ENCODE data around the gene FAF1. TPM values are rescaled to one million over a fixed set of nuclear protein-coding genes. Genes with fewer than 3 reads are reported as not detected.
"Not testable (repeated sequence)": the region's sequence is repeated elsewhere in the genome, so short reads cannot be mapped to it uniquely, and the experiment has no call there.

FAF1 gene
- total RNA-seq, 1 experiment from 2014 or later, result 78.7 TPM

- H3K36me3 Mint-ChIP-seq (ENCODE audit: insufficient read depth, unreplicated experiment); H3K4me3 ChIP-seq (ENCODE audit: low read depth, low read length); H3K27me3 Mint-ChIP-seq (ENCODE audit: insufficient read depth, unreplicated experiment); intact Hi-C loops (cut with micrococcal nuclease; ENCODE audit: unreplicated experiment); CTCF ChIA-PET; H3K4me1 ChIP-seq; H3K27me3 ChIP-seq (replicated peaks; ENCODE audit: control insufficient read depth, insufficient read depth, low read length); H3K27ac Mint-ChIP-seq (ENCODE audit: unreplicated experiment); H3K36me3 ChIP-seq (ENCODE audit: control insufficient read depth, insufficient read depth, low read length); H3K9me3 ChIP-seq; H3K4me1 Mint-ChIP-seq (ENCODE audit: low read depth, unreplicated experiment); BruUV-seq (replicated peaks); DNase-seq; POLR2A ChIA-PET; H3K9me3 Mint-ChIP-seq (ENCODE audit: unreplicated experiment); H3K4me3 Mint-ChIP-seq (ENCODE audit: unreplicated experiment): not testable (repeated sequence)
These were observed 54.0 kb downstream of the FAF1 start for GRCh38 chr1:50906050-50906449.

- no TSS peak for BruUV-seq (replicated peaks)
- CTCF ChIA-PET, result no interaction called here
- POLR2A ChIA-PET, result no interaction called here
- Mint-ChIP-seq H3K9me3 (ENCODE audit: unreplicated experiment) (no peaks in the 10 kb centered on the region), H3K36me3 (ENCODE audit: insufficient read depth, unreplicated experiment) (no peaks in the 10 kb centered on the region), H3K4me3 (ENCODE audit: unreplicated experiment) (no peak overlapping the region), H3K27ac (ENCODE audit: unreplicated experiment) (no peak overlapping the region), H3K27me3 (ENCODE audit: insufficient read depth, unreplicated experiment) (no peaks in the 10 kb centered on the region), H3K4me1 (ENCODE audit: low read depth, unreplicated experiment) (no peaks in the 10 kb centered on the region)
- Histone ChIP-seq H3K4me1 (no peaks in the 10 kb centered on the region), H3K36me3 (ENCODE audit: control insufficient read depth, insufficient read depth, low read length) (no peaks in the 10 kb centered on the region), H3K27me3 (replicated peaks; ENCODE audit: control insufficient read depth, insufficient read depth, low read length) (no peaks in the 10 kb centered on the region), H3K9me3 (no peaks in the 10 kb centered on the region), H3K4me3 (ENCODE audit: low read depth, low read length) (no peak overlapping the region)
- no peak for DNase-seq
- intact Hi-C loops (cut with micrococcal nuclease; ENCODE audit: unreplicated experiment), result loop anchor here (2.0 kb wide), 1 partner anchor 44 kb away; no protein-coding TSS in a partner anchor
- no peak for TF ChIP-seq CTCF (IDR thresholded peaks at IDR 0.05; ENCODE audit: insufficient read depth in 1 of 2, low read depth in 1 of 2, low read length in 1 of 2, severe bottlenecking in 1 of 2, unreplicated experiment in 1 of 2)
These were observed 57.6 kb downstream of the FAF1 start for GRCh38 chr1:50902419-50902818.

- no peak overlapping the region for H3K4me3 Mint-ChIP-seq (ENCODE audit: unreplicated experiment)
- no peak overlapping the region for H3K4me3 ChIP-seq (ENCODE audit: low read depth, low read length)
- BruUV-seq (replicated peaks), result no TSS peak
- no peaks in the 10 kb centered on the region for H3K27me3 ChIP-seq (replicated peaks; ENCODE audit: control insufficient read depth, insufficient read depth, low read length)
- H3K36me3 Mint-ChIP-seq (ENCODE audit: insufficient read depth, unreplicated experiment), result no peaks in the 10 kb centered on the region
- H3K36me3 ChIP-seq (ENCODE audit: control insufficient read depth, insufficient read depth, low read length), result no peaks in the 10 kb centered on the region
- intact Hi-C loops (cut with micrococcal nuclease; ENCODE audit: unreplicated experiment), result loop anchor here (2.0 kb wide), 1 partner anchor 43 kb away; no protein-coding TSS in a partner anchor
- no peaks in the 10 kb centered on the region for H3K4me1 ChIP-seq
- ChIA-PET POLR2A (no interaction called here), CTCF (no interaction called here)
- no peaks in the 10 kb centered on the region for H3K27me3 Mint-ChIP-seq (ENCODE audit: insufficient read depth, unreplicated experiment)
- no peaks in the 10 kb centered on the region for H3K9me3 Mint-ChIP-seq (ENCODE audit: unreplicated experiment)
- H3K27ac Mint-ChIP-seq (ENCODE audit: unreplicated experiment), result no peak overlapping the region
- H3K4me1 Mint-ChIP-seq (ENCODE audit: low read depth, unreplicated experiment), result no peaks in the 10 kb centered on the region
- DNase-seq, result no peak
- TF ChIP-seq CTCF (IDR thresholded peaks at IDR 0.05; ENCODE audit: insufficient read depth in 1 of 2, low read depth in 1 of 2, low read length in 1 of 2, severe bottlenecking in 1 of 2, unreplicated experiment in 1 of 2), result no peak
- H3K9me3 ChIP-seq, result no peaks in the 10 kb centered on the region
These were observed 58.2 kb downstream of the FAF1 start for GRCh38 chr1:50901872-50902271.

GRCh38 chr1:50898773-50899172, 61.3 kb downstream of the FAF1 start:
- Mint-ChIP-seq H3K27ac (ENCODE audit: unreplicated experiment) (no peak overlapping the region), H3K4me1 (ENCODE audit: low read depth, unreplicated experiment) (no peaks in the 10 kb centered on the region), H3K4me3 (ENCODE audit: unreplicated experiment) (no peak overlapping the region), H3K9me3 (ENCODE audit: unreplicated experiment) (peaks cover 10% of the 10 kb centered on the region), H3K36me3 (ENCODE audit: insufficient read depth, unreplicated experiment) (no peaks in the 10 kb centered on the region), H3K27me3 (ENCODE audit: insufficient read depth, unreplicated experiment) (no peaks in the 10 kb centered on the region)
- POLR2A ChIA-PET, result no interaction called here
- Histone ChIP-seq H3K9me3 (no peaks in the 10 kb centered on the region), H3K36me3 (ENCODE audit: control insufficient read depth, insufficient read depth, low read length) (no peaks in the 10 kb centered on the region), H3K4me3 (ENCODE audit: low read depth, low read length) (no peak overlapping the region), H3K4me1 (no peaks in the 10 kb centered on the region), H3K27me3 (replicated peaks; ENCODE audit: control insufficient read depth, insufficient read depth, low read length) (no peaks in the 10 kb centered on the region)
- BruUV-seq (replicated peaks), result no TSS peak
- DNase-seq, result no peak
- intact Hi-C loops (cut with micrococcal nuclease; ENCODE audit: unreplicated experiment), result no loop called here
- TF ChIP-seq CTCF (IDR thresholded peaks at IDR 0.05; ENCODE audit: insufficient read depth in 1 of 2, low read depth in 1 of 2, low read length in 1 of 2, severe bottlenecking in 1 of 2, unreplicated experiment in 1 of 2), result no peak
- CTCF ChIA-PET, result no interaction called here
